ENCODE measurements around the gene FFAR4.

DNA sequence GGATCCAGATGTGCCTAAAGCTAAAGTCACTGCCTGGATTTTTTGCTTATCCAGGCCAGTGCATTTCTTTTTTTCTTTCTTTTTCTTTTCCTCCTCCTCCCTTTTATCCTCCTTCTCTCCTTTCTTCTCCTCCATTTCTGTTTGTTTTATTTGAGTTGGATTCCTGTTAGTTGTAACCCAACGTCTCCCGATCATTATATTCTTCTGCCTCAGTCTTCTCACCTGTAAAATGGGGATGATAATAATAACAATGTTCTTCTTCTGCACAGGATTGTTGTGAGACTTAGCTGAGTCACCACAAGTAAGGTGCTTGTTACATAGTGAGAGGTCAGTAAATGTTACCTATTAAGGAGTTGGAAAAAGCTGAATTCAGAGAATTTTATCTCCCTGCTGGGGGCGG is 13.7 kb upstream of the FFAR4 start:
- TF ChIP-seq, protein P1, sequence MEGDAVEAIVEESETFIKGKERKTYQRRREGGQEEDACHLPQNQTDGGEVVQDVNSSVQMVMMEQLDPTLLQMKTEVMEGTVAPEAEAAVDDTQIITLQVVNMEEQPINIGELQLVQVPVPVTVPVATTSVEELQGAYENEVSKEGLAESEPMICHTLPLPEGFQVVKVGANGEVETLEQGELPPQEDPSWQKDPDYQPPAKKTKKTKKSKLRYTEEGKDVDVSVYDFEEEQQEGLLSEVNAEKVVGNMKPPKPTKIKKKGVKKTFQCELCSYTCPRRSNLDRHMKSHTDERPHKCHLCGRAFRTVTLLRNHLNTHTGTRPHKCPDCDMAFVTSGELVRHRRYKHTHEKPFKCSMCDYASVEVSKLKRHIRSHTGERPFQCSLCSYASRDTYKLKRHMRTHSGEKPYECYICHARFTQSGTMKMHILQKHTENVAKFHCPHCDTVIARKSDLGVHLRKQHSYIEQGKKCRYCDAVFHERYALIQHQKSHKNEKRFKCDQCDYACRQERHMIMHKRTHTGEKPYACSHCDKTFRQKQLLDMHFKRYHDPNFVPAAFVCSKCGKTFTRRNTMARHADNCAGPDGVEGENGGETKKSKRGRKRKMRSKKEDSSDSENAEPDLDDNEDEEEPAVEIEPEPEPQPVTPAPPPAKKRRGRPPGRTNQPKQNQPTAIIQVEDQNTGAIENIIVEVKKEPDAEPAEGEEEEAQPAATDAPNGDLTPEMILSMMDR (IDR thresholded peaks at IDR 0.05; ENCODE audit: extremely low read depth in 1 of 2, insufficient read depth in 1 of 2, low read depth in 1 of 2, low read length in 2 of 2): no peak
- TF ChIP-seq POLR2A (IDR thresholded peaks at IDR 0.05; ENCODE audit: low read depth, low read length) (no peak), EZH2 (IDR thresholded peaks at IDR 0.05; ENCODE audit: borderline replicate concordance, low read depth, low read length, severe bottlenecking) (no peak), POLR2AphosphoS5 (IDR thresholded peaks at IDR 0.05; ENCODE audit: insufficient read depth, low read depth, low read length) (no peak), FOS (IDR thresholded peaks at IDR 0.05; ENCODE audit: borderline replicate concordance, insufficient read depth, low read length) (no peak), JUN (IDR thresholded peaks at IDR 0.05; ENCODE audit: borderline replicate concordance, insufficient read depth, insufficient read length, low read depth) (no peak), MYC (IDR thresholded peaks at IDR 0.05; ENCODE audit: low read depth, low read length) (no peak), MAX (IDR thresholded peaks at IDR 0.05; ENCODE audit: insufficient read depth, insufficient read length) (no peak)
